ENCODE results near the gene TLE3.

The TLE3 gene

GRCh38 chr15:70037292-70037640 lies 60.5 kb downstream of the TLE3 start:
- H4K20me1 ChIP-seq (ENCODE audit: insufficient read depth): no peaks in the 10 kb centered on the region
- H3K36me3 ChIP-seq (ENCODE audit: insufficient read depth): no peaks in the 10 kb centered on the region
- H3K27ac ChIP-seq: peak overlapping the region; percentile 33; the same call in 1 of the 2 replicates
- no peak overlapping the region for H3K9ac ChIP-seq
- H3K79me2 ChIP-seq (ENCODE audit: insufficient read depth, low read depth): no peaks in the 10 kb centered on the region
- H3K27me3 ChIP-seq (ENCODE audit: insufficient read depth, low read depth): no peaks in the 10 kb centered on the region
- H2AFZ ChIP-seq (ENCODE audit: low read depth): no peak overlapping the region
- peak overlapping the region; percentile 71 for H3K4me2 ChIP-seq
- H3K4me3 ChIP-seq (IDR thresholded peaks at IDR 0.05; ENCODE audit: insufficient read depth, low read depth, low read length): no peak overlapping the region
- H3K4me1 ChIP-seq (ENCODE audit: low read depth, poor library complexity, severe bottlenecking): peaks cover 32% of the 10 kb centered on the region
- TF ChIP-seq CTCF (conservative IDR thresholded peaks at IDR 0.05; ENCODE audit: low read depth, low read length): no peak

- no peaks in the 10 kb centered on the region for H3K36me3 ChIP-seq (ENCODE audit: insufficient read depth)
- H3K4me1 ChIP-seq (ENCODE audit: low read depth, poor library complexity, severe bottlenecking): peaks cover 32% of the 10 kb centered on the region
- no peak overlapping the region for H3K9ac ChIP-seq
- no peaks in the 10 kb centered on the region for H4K20me1 ChIP-seq (ENCODE audit: insufficient read depth)
- H3K4me2 ChIP-seq: peak overlapping the region; percentile 71
- no peak overlapping the region for H3K4me3 ChIP-seq (IDR thresholded peaks at IDR 0.05; ENCODE audit: insufficient read depth, low read depth, low read length)
- H3K79me2 ChIP-seq (ENCODE audit: insufficient read depth, low read depth): no peaks in the 10 kb centered on the region
- no peak overlapping the region for H2AFZ ChIP-seq (ENCODE audit: low read depth)
- H3K27ac ChIP-seq: peak overlapping the region; percentile 33; the same call in 1 of the 2 replicates
- no peak for TF ChIP-seq CTCF (conservative IDR thresholded peaks at IDR 0.05; ENCODE audit: low read depth, low read length)
- no peaks in the 10 kb centered on the region for H3K27me3 ChIP-seq (ENCODE audit: insufficient read depth, low read depth)
These were observed 61.0 kb downstream of the TLE3 start for GRCh38 chr15:70036585-70037291.

GRCh38 chr15:70035719-70036077 lies 62.0 kb downstream of the TLE3 start:
- Histone ChIP-seq H2AFZ (ENCODE audit: low read depth) (no peak overlapping the region), H3K4me1 (ENCODE audit: low read depth, poor library complexity, severe bottlenecking) (peaks cover 32% of the 10 kb centered on the region), H3K27ac (peak overlapping the region; percentile 39; the same call in 1 of the 2 replicates), H3K9ac (no peak overlapping the region), H4K20me1 (ENCODE audit: insufficient read depth) (no peaks in the 10 kb centered on the region), H3K4me3 (IDR thresholded peaks at IDR 0.05; ENCODE audit: insufficient read depth, low read depth, low read length) (no peak overlapping the region), H3K79me2 (ENCODE audit: insufficient read depth, low read depth) (no peaks in the 10 kb centered on the region), H3K4me2 (peak overlapping the region; percentile 34; the same call in 1 of the 2 replicates), H3K36me3 (ENCODE audit: insufficient read depth) (no peaks in the 10 kb centered on the region), H3K27me3 (ENCODE audit: insufficient read depth, low read depth) (no peaks in the 10 kb centered on the region)
- TF ChIP-seq CTCF (conservative IDR thresholded peaks at IDR 0.05; ENCODE audit: low read depth, low read length): no peak

- Histone ChIP-seq H3K4me1 (ENCODE audit: low read depth, poor library complexity, severe bottlenecking) (peaks cover 32% of the 10 kb centered on the region), H4K20me1 (ENCODE audit: insufficient read depth) (no peaks in the 10 kb centered on the region), H3K9ac (no peak overlapping the region), H3K4me2 (peak overlapping the region; percentile 34; the same call in 1 of the 2 replicates), H3K36me3 (ENCODE audit: insufficient read depth) (no peaks in the 10 kb centered on the region), H3K4me3 (IDR thresholded peaks at IDR 0.05; ENCODE audit: insufficient read depth, low read depth, low read length) (no peak overlapping the region), H3K27me3 (ENCODE audit: insufficient read depth, low read depth) (no peaks in the 10 kb centered on the region), H2AFZ (ENCODE audit: low read depth) (no peak overlapping the region), H3K79me2 (ENCODE audit: insufficient read depth, low read depth) (no peaks in the 10 kb centered on the region), H3K27ac (peak overlapping the region; percentile 39; the same call in 1 of the 2 replicates)
- no peak for TF ChIP-seq CTCF (conservative IDR thresholded peaks at IDR 0.05; ENCODE audit: low read depth, low read length)
These were observed 62.5 kb downstream of the TLE3 start for GRCh38 chr15:70035051-70035718.
